HG03175 (cell line): Measurements from ENCODE around the gene ATG4D.
"Not testable (repeated sequence)": the region's sequence is repeated elsewhere in the genome, so short reads cannot be mapped to it uniquely, and the experiment has no call there.

Experiments
- ATAC-seq: cut with Tn5 transposase; IDR thresholded peaks from one replicate; pipeline ENCODE4 v1.9.1; 2021; ENCODE audit warnings: mild to moderate bottlenecking, moderate library complexity; ENCODE audit not compliant: unreplicated experiment

Gene ATG4D

DNA sequence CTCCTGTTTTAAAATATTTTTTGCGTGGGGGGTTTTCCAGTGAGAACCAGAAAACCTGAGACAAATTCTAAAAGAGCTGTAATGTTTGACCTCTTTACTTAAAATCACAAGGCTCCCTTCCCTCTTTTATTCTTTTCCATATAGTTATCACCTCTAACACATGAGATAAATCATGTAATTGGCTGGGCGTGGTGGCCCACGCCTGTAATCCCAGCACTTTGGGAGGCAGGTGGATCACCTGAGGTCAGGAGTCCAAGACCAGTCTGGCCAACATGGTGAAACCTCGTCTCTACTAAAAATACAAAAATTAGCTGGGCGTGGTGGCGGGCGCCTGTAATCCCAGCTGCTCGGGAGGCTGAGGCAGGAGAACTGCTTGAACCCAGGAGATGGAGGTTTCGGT, 7.3 kb downstream of the ATG4D start:
- not testable (repeated sequence) for ATAC-seq

DNA sequence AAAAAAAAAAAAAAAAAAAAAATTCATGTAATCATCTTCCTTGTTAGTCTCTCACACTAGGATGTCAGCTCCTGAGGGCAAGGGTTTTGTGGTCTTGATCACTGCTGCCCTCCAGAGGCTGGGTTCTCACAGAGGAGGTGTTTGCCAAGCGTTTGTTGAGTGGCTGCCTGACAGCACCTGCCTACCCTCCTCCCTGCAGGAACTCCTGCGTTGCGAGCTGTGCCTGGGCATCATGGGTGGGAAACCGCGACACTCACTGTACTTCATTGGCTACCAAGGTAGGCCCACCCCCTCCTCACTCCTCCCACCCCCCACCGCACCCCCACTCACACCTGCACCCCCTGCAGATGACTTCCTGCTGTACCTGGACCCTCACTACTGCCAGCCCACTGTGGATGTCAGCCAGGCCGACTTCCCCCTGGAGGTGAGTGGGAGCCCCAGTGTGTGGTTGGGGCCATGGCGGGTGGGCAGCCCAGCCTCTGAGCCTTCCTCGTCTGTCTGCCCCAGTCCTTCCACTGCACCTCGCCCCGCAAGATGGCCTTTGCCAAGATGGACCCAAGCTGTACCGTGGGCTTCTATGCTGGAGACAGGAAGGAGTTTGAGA, 8.1 kb downstream of the ATG4D start:
- ATAC-seq = no peak

DNA sequence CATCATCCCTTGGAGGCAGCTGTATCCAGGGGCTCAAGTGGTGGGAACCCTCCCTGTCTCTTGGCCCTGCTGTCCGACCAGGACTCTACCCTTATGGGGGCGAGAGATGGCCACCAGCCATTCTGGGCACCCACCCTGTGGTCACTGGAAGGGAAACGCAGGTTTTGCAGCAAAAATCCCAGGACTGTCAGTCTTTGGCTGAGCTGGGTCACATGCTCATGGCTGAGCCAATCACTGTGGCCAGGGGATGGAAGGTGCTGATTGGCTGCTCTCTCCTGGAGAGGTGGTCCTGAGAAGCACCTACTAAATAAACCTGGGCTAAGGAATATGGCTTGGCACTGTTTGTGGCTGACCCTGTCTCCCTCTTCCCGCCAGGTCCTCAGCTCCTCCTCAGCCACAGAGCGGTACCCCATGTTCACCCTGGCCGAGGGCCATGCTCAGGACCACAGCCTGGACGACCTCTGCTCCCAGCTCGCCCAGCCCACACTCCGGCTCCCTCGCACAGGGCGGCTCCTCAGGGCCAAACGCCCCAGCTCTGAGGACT, 8.9 kb downstream of the ATG4D start:
- no peak for ATAC-seq

- ATAC-seq = no peak
Measured at GRCh38 chr19:10553087-10553667, 9.5 kb downstream of the ATG4D start.

DNA sequence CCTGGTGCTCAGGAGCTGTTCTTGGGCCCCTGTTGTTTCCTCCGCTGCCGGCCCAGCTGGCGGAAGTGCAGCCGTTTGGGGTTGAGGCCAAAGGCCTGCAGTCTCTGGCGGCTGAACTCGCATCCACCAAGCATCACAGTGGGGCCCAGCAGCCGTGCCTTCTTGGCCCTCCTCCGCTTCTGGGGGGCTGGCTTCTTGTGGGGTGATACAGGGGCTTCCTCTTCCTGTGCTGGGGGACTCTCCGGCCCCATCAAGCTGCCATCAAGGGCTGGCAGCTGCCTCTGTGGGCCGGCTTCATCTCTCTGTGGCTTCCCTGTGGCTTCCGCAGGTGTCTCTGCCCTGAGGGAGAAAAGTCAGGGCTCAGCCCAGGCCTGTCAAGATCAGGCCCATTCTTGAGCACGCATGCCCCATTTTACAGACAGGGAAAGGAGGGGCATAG, 10.3 kb downstream of the ATG4D start:
- ATAC-seq = no peak

DNA sequence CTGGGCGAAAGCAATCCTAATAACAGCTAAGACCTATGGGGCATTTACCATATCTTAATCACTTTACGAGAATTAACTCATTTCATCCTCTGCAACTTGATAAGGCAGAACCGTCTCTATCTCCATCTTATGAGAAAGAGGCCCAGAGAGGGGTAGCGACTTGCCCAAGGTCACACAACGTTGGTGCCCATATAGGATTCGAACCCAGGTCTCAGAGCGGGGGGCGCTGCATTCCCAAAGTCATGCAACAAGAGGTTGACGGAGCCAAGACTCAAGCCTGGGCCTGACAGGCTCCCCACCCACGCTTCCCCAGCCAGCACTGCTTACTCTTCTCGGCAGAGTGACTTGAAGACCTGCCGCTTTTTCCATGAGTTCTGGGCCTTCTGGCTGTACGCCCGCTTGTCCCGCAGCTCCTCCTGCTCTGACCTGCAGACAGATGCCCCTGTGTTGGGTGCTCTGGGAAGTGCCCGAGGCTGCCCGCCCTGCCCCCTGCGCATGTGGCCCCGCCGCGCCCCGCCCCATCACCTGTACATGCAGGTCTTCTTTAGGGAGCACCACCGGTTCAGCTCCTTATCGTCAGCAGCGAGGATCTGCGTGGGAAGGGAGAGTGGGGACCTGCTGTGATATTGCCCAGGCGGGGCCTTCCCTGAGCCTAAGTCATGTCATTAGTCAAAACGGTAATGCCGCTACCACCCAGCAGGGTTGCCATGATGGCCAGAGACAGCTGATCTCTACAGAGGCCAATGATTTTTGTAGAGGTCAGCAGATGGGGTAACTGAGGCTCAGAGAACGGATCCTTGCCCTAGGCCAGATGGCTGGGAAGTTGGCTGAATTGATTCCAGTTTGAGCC, 11.3 kb downstream of the ATG4D start:
- ATAC-seq = no peak

- no peak for ATAC-seq
Measured at GRCh38 chr19:10555610-10555973, 11.9 kb downstream of the ATG4D start.

DNA sequence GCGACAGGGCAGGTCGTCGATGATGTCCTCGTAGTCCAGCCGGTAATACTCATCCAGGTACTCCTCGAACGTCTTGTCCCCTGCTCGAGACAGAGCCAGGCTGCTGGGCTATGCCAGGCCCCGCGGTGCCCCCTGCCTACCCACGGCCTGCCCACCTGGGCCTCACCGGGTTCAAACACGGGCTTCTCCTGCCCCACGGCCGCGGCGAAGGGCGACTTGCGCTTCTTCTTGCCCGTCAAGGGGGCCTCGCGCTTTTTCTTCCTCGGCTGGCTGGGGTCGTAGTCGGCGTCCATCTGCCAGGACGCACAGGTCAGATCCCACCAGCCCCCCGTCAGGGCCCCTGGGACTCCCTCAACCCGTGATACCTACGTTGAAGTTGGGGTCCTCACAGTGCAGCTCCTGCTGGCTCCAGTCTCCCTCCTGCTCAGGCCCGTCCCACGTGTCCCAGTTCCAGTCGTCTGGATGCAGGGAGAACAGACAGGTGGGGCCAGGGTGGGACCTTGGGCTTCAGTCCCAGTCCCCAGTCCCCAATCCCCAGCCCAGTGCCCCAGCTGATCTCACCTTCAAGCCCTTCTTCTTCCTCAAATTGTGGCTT, 14.0 kb downstream of the ATG4D start:
- no peak for ATAC-seq

DNA sequence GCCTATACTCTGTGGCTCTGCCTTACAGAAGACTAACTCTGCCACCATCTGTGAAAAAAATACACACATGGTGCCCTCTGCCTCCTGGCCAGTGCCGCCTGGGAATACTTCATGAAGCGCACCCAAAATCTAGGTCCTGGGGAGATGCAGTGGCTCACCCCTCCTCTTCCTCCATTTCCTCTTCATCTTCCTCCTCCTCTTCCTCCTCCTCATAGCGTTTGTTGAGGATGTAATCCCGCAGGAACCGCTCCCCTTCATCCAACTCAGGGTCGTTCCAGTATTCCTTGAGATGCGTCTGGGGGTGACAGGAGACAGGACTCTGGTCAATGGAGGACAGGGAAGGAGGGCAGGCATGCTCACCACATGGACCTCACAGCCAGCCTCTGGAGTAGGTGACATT, 16.4 kb downstream of the ATG4D start:
- ATAC-seq = no peak

- ATAC-seq = no peak
Measured at GRCh38 chr19:10562609-10563008, 18.9 kb downstream of the ATG4D start.

DNA sequence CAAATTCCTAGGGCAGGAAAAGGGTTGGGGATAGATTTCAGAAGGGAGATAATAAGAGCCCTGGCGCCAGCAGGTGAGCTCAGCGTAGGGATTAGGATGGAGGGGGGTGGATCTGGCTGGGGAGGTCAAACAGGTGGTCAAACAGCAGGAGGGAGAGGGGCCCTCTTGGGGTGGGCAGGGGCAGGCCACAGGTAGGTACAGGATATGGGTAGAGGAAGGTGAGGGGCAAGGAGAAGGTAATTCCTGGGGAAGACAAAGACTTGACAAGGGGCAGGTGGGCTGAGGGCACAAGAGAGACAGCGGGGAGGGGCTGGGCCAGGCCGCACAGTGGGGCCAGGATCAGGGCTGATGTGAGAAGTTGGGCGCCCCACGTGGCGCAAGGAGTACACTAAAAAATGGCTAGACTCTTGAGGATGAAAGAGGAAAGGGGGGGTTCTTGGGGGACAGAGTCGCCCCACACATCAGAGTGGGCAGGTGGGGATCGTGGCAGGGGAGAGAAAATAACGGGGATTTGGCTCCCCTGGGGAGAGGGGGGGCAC, 21.4 kb downstream of the ATG4D start:
- no peak for ATAC-seq

GRCh38 chr19:10565567-10566407, 22.1 kb downstream of the ATG4D start, which contains the start of gene KRI1:
Gene KRI1, minus strand, starts transcription at chr19:10566010. Its CDS starts 11 bp downstream, at chr19:10565999.
- peak; percentile 45 for ATAC-seq

GRCh38 chr19:10566408-10566657, 22.6 kb downstream of the ATG4D start:
- no peak for ATAC-seq

DNA sequence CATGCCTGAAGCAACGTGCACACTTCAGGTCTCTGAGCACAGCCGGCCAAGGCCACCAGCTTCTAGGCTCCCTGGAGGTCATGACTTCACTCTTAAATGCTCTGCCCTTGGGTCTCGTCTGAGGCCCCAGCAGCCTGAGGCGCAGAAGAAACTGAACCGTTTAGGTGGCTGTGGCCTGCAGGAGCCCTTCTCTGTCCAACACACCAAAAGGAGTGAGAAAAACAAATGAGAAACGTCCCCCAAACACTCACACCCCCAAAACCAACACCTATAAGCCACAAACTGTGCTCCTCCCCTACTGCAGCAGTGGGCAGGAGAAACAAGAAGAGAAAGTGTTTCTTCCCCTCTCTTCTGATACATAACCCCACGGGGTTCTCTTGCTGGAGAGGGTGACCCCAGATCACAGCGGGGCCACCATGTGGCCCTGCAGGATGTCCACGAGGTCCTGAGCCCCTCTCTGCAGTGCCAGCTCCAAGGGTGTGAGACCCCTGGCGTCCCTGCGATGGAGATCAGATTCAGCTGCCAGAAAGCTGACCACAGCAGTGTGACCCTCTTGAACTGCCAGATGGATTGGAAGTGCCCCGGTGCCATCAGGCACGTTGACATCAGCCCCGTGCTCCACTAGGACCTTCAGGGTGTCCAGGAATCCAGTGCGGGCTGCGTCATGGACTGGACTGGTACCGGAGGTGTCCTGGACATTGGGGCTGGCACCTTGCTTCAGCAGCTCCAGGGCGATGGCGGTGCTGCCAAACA, 23.1 kb downstream of the ATG4D start:
- ATAC-seq = peak; percentile 21

- ATAC-seq = no peak
Measured at GRCh38 chr19:10567656-10568055, 24.0 kb downstream of the ATG4D start.

- ATAC-seq = peak; percentile 1
Measured at GRCh38 chr19:10568062-10568825, 24.5 kb downstream of the ATG4D start.

- ATAC-seq = peak; percentile 63
Measured at GRCh38 chr19:10568826-10569651, 25.3 kb downstream of the ATG4D start, which contains the start of gene CDKN2D. Gene CDKN2D, minus strand, starts transcription at chr19:10568979. Its CDS starts 326 bp downstream, at chr19:10568653.

- ATAC-seq = not testable (repeated sequence)
Measured at GRCh38 chr19:10573793-10574192, 30.1 kb downstream of the ATG4D start.
